HepG2 (cell line): ENCODE measurements around the gene TTC22.

Source experiments
- POLR2A ChIP-seq, 2 experiments: IDR thresholded peaks; 2 replicates each; pipeline ENCODE4 v1.6.1; 2011; ENCODE audit warnings: low read depth in 2 of 2, low read length in 2 of 2, mild to moderate bottlenecking in 1 of 2, moderate library complexity in 1 of 2; ENCODE audit not compliant: insufficient read depth in 1 of 2
- USF2 ChIP-seq, 2 experiments: sonication (generic) in 1 of 2; formaldehyde crosslinking in 1 of 2; IDR thresholded peaks; 2 replicates each; pipeline versions ENCODE4 v1.5.1 to v1.6.1; 2011 to 2020; ENCODE audit warnings: borderline replicate concordance in 1 of 2, low read depth in 1 of 2, low read length in 1 of 2, mild to moderate bottlenecking in 1 of 2, missing genetic modification reagents in 1 of 2, moderate library complexity in 1 of 2

GRCh38 chr1:54751426-54751825 lies 49.7 kb downstream of the TTC22 start:
- TF ChIP-seq POLR2A (IDR thresholded peaks at IDR 0.05; ENCODE audit: insufficient read depth in 1 of 2, low read depth in 2 of 2, low read length in 2 of 2) (no peak), USF2 (IDR thresholded peaks at IDR 0.05; ENCODE audit: low read depth, low read length) (no peak), USF2 (CRISPR knock-in tag; IDR thresholded peaks at IDR 0.05; ENCODE audit: borderline replicate concordance) (no peak)
